CD4-positive, alpha-beta T cell treated with Interleukin-17A for 4 hours (primary cell): ENCODE measurements around the gene PEMT.

ENCODE experiments used
- DNase-seq: peaks from one replicate; pipeline ENCODE4 v3.0.0-alpha.2; 2020; ENCODE audit warnings: mixed read lengths

Gene PEMT

DNA sequence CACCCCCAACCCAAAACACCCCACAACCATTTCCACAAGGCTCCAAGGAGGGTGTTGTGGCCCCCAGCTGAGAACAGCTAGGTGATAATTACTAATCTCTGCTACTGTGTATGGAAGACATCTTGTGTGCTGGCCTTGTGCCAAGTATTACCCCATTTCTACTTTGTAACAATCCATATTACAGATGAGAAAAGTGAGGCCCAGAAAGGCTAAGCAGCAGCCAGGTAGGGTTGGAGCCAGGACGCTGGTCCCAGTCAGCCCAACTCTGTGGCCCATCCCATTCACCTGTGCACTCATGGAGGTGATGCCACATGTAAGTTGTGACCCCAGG is 12.4 kb upstream of the PEMT start:
- no peak for DNase-seq

DNA sequence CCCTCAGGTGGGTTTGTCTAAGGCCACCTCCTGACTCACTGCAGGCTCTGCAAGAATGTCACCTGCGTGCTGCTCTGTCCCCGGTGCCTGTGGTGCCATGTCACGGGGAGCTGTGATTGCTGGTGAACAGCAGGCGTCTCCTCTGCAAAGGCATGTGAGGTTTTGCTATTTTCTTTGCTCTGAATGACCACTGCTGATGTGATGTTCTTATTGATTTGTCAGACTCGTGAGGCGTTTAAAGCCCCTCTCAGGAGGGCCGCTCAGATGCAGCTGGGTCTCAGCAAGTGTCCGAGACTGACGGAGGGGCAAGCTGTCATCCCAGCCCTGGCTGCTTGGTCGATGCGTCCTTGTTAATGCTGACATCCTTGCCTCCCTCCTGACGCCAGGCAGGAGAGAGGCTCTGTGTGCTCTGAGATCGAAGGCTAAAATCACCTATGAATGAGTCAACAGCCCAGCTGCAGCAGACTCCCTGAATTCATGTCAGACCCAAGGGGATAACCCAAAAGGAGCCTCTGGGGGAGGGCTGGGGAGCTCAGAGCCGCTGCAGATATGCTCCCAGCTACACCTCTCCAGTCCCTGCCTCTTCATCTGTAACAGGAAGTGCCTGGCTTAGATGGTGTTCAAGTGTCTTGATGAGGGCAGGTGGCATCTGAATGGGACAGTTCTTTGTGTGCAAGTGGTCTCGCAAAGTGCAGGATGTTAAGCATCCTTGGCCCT is 11.8 kb upstream of the PEMT start:
- DNase-seq, result no peak

DNA sequence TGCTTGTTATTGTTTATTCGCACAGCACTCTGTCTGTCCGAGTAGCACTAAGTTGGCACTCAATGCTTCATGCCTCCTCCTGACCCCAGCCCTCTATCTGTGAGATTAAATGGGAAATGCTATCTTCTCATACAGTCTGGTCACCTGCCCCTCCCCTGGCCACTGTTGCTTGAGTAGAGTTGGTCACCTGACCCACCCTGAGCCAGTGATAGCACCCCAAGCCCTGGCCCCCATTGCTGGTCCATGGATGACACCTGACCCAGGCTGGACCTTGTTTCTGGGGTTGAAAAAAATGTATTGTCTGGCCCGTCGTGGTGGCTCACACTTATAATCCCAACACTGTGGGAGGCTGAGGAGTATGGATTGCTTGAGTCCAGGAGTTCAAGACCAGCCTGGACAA is 8.5 kb upstream of the PEMT start:
- no peak for DNase-seq

DNA sequence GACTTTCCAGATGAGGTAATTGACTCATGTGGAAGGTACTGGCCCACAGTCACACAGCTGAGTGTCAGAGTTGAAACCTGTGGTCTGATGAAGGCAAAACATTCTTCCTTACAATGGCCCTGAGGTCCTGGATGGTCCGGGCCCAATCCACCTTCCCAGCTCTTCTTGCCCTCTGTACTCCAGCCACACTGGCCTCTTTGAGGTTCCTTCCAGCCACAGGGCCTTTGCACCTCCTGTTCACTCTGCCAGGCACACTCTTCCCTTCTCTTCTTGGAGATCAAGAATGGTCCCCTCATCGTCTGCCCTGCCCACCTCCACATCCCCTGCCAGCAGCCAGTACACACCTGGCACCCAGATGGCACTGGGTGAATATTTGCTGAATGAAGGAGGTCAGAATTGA is 6.5 kb upstream of the PEMT start:
- no peak for DNase-seq

- DNase-seq, result no peak
Measured at GRCh38 chr17:17595755-17596154, 4.2 kb upstream of the PEMT start.

DNA sequence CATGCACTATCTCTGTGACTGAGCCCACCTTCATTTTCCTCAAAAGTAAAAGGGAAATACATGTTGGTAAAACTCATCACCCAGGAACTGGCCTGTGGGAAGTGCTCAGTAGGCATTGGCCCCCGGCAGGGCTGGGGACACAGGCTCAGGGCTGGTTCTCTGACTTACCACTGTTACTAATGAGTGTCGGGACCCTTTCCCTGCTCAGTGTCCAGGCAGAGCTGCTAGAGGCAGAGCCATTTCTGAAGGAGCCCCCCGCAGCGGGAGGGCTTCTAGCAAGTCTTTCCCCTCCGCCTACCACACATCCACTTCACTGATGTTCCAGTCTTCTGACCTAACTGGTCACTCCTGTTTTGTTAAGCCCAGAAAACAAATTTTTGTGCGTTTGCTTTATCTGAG is 1.7 kb upstream of the PEMT start:
- DNase-seq, result no peak

DNA sequence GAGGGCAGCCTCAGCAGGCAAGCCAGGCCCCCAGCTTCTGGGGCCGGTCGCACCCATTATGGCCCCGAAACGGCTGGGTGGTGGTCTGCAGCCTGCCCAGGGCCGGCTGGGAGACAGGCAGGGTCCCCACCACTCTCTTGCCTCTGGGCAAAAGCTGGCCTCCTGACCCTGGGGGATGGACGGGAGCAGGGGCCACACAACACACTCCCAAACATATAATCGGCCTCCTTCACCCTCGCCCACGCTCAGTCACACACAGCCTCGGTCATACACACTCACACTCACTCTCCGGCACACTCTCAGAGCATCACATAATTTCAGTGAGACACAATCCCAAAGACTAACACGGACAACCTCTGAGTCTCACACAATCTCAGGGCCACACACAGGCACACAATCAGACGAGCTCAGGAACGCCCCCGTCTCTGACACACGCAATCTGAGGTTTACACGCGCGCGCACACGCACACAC is 589 bp downstream of the PEMT start:
- no peak for DNase-seq

GRCh38 chr17:17590141-17590751 is 1.3 kb downstream of the PEMT start:
- DNase-seq, result no peak

DNA sequence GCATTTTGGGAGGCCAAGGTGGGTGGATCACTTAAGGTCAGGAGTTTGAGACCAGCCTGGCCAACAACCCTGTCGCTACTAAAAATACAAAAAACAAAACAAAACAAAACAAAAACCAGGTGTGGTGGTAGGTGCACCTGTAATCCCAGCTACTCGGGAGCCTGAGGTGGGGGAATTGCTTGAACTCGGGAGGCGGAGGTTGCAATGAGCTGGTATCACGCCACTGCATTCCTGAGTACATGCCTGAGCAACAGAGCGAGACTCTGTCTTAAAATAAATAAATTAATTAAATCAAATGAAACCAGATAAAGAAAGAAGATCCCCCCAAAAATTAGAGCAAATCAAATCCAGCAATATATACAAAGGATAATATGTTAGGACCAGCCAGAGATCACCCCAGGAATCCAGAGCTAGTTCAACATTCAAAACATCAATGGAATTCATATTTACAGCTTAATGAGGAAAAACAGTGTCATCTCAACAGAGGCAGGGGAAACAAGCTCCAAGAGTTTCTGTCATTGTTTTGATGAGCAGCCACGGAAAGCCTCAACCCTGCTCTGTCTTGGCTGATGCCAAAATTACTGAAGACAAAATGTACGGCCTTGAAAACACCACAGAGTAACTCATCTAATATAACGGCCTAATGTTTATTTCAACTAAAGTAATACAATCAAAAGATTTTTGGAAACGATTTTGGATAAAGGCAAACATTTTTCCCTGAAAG is 3.7 kb downstream of the PEMT start:
- no peak for DNase-seq

DNA sequence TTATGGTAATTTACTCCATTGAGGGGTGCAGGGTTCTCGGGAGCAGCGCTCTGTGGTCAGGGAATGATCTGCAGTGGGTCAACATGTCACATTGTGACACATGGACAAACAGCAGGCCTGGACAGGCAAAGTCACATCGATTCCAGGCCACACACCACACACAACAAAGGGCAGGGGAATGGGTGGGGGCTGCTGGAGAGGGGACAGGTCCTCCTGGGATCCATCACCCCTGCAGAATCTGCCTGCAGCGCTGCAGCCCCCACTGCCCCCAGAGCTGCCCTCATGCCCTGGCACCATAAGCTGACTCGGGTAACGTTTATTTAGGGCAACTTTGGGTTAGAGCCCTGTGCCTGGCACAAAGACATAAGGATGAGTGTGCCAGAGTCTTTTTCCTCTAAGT is 9.1 kb downstream of the PEMT start:
- no peak for DNase-seq

- no peak for DNase-seq
Measured at GRCh38 chr17:17581509-17581908, 10.0 kb downstream of the PEMT start.

DNA sequence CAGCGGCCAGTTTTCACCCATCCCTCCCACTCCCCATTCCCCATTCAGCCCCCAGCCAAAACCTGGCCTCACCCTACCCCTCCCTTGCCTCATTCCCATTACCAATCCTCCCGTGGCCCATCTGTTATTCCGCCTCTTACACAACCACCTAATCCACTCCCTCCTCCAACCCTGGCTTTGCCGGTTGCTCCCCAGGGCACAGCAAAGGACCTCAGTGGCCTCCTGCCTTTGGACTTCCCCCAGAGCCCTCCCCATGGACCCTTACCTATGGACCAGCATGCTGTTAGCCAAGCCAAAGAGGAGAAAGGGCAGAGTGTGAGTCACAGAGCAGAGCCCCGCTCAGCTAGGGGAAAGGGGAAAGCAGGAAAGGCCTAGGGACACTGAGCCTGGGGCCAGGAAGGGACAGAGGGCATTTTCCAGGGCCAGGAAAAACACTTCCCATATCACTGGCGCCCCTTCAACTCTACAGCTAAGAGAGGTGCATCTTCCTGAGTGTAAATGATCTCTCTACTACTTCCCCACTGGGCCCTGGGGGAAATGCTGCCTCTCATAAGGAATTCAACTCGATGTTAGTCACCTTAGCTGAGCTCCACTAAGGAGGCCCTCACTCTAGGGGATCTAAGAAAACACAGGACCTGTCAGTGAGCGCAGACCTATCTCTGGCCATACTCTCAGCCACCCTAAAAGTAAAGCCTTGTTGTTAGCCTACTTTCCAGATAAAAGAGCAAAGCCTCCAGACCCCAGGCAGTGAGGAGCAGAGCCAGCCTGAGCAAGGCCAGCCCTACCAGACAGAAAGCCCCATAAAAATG is 10.6 kb downstream of the PEMT start:
- no peak for DNase-seq

- no peak for DNase-seq
Measured at GRCh38 chr17:17579691-17580090, 11.8 kb downstream of the PEMT start.

DNA sequence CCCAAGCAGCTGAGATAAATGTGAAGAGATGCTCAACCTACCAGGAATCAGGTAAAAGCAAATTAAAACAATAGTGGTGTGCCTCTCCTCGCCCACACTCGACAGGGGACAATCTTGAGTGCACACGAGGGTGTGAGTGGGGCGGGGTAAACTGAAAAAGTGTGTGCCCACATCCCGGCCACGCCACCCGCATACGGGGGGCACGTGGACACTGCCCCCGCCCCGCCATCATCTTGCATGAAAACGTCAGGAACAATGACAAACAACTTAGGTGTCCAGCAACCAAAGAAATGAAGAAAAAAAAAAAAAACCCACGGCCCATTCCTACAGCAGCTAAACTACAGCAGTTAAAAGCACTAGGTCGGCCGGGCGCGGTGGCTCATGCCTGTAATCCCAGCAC is 14.1 kb downstream of the PEMT start:
- DNase-seq, result no peak

- no peak for DNase-seq
Measured at GRCh38 chr17:17576772-17577234, 14.7 kb downstream of the PEMT start.

GRCh38 chr17:17575360-17576251 is 15.9 kb downstream of the PEMT start:
- no peak for DNase-seq

DNA sequence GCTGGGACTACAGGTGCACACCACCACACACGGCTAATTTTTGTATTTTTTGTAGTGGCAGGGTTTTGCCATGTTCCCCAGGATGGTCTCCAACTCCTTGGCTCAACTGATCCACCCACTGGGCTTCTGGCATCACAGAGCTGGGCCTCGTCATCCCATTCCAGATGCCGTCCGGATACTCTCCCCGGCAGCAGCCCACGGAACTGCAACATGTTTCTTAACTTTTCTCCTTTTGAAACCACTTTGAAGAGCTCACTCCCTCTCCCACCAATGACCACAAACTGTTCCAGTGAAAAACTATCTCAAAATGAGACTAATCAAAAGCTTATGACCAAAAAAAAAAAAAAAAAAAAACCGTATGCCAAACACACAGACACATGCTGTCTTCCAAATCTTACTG is 17.6 kb downstream of the PEMT start:
- DNase-seq, result no peak

- DNase-seq, result no peak
Measured at GRCh38 chr17:17572010-17572785, 19.3 kb downstream of the PEMT start.

GRCh38 chr17:17570798-17571716 is 20.5 kb downstream of the PEMT start:
- no peak for DNase-seq

- DNase-seq, result no peak
Measured at GRCh38 chr17:17570140-17570797, 21.2 kb downstream of the PEMT start.
